Gastrocnemius medialis (tissue), 4 donors: ENCODE data around the gene RPAIN.

Source experiments
- CTCF ChIP-seq, 5 experiments: fragments of 450-650 bp in 3 of 5; fragments of 200-600 bp in 2 of 5; sonication (generic) in 2 of 5; IDR thresholded peaks in 4 of 5; conservative IDR thresholded peaks in 1 of 5; 1 replicate in 4 of 5; 2 replicates in 1 of 5; pipeline ENCODE4 v1.5.1; 2016 to 2019; ENCODE audit warnings: antibody characterized with exemption in 5 of 5, mild to moderate bottlenecking in 3 of 5, moderate library complexity in 3 of 5
- POLR2A ChIP-seq, 2 donors: fragments of 450-650 bp; IDR thresholded peaks; one replicate each; pipeline ENCODE4 v1.6.1; 2017; ENCODE audit warnings: antibody characterized with exemption in 2 of 2, mild to moderate bottlenecking in 2 of 2, moderate library complexity in 2 of 2

GRCh38 chr17:5466295-5466694, 46.3 kb downstream of the RPAIN start:
- TF ChIP-seq CTCF (IDR thresholded peaks at IDR 0.05 in 4 of 5, conservative IDR thresholded peaks at IDR 0.05 in 1 of 5) (no peak), POLR2A (IDR thresholded peaks at IDR 0.05) (no peak)
